Gastroesophageal sphincter (tissue), 4 donors: ENCODE data around the gene HECTD4. TPM values are rescaled to one million over a fixed set of nuclear protein-coding genes. Genes with fewer than 3 reads are reported as not detected.

Experiments used
- ATAC-seq: fragments of 150-250 bp; one replicate; pipeline ENCODE4 v1.9.1; 2016; ENCODE audit warnings: mild to moderate bottlenecking, moderate library complexity
- H3K27ac ChIP-seq, 4 donors: fragments of 200-600 bp; sonication (generic) in 3 of 4; 1 replicate in 3 of 4; 2 replicates in 1 of 4; pipeline ENCODE4 v1.5.1; 2016 to 2019
- H3K27me3 ChIP-seq: fragments of 200-600 bp; sonication (generic); one replicate; pipeline ENCODE4 v1.5.1; 2019
- H3K36me3 ChIP-seq, 2 donors: fragments of 200-600 bp; sonication (generic); one replicate each; pipeline ENCODE4 v1.5.1; 2019; ENCODE audit warnings: control low read depth in 1 of 2
- H3K4me1 ChIP-seq, 3 donors: fragments of 200-600 bp; sonication (generic); 1 replicate in 2 of 3; 2 replicates in 1 of 3; pipeline ENCODE4 v1.5.1; 2016 to 2019; ENCODE audit warnings: control low read depth in 2 of 3
- H3K4me3 ChIP-seq, 2 donors: fragments of 200-600 bp; sonication (generic); one replicate each; pipeline ENCODE4 v1.5.1; 2019; ENCODE audit warnings: mild to moderate bottlenecking in 1 of 2, moderate library complexity in 1 of 2
- H3K9me3 ChIP-seq, 3 donors: fragments of 200-600 bp; sonication (generic); one replicate each; pipeline ENCODE4 v1.5.1; 2017 to 2019; ENCODE audit warnings: control low read depth in 2 of 3
- EP300 ChIP-seq: sonication (generic); formaldehyde crosslinking; IDR thresholded peaks from one replicate; pipeline ENCODE4 v1.6.1; 2017; ENCODE audit warnings: antibody characterized with exemption, mild to moderate bottlenecking
- POLR2A ChIP-seq, 2 donors: fragments of 450-650 bp; IDR thresholded peaks; one replicate each; pipeline ENCODE4 v1.6.1; 2017; ENCODE audit warnings: antibody characterized with exemption in 2 of 2, mild to moderate bottlenecking in 2 of 2, moderate library complexity in 1 of 2
- POLR2AphosphoS5 ChIP-seq: sonication (generic); formaldehyde crosslinking; IDR thresholded peaks from one replicate; pipeline ENCODE4 v1.6.1; 2017; ENCODE audit warnings: antibody characterized with exemption
- WGBS, 2 donors: methylation state at CpG; one replicate each; pipeline ENCODE4 v1.1.5; 2018; ENCODE audit warnings: low coverage in 1 of 2; 5-methylcytosine and 5-hydroxymethylcytosine counted together
- total RNA-seq, 4 donors: library from RNA; depleted of rRNA; stranded (reverse); fragments of >200 nt; gene quantifications; one replicate each; pipeline ENCODE4 v1.1.0, GENCODE V29; 2016
- TF ChIP-seq, protein P1 (sequence below), 4 experiments: fragments of 200-600 bp in 2 of 4; fragments of 450-650 bp in 2 of 4; sonication (generic) in 1 of 4; IDR thresholded peaks; one replicate each; pipeline ENCODE4 v1.5.1; 2017 to 2019; ENCODE audit warnings: antibody characterized with exemption in 4 of 4, mild to moderate bottlenecking in 2 of 4, moderate library complexity in 2 of 4

The HECTD4 gene
- total RNA-seq, 4 donors from 2014 or later, result 23.1 to 56.8 (median 42.3) TPM

GRCh38 chr12:112166051-112167015, 215.9 kb downstream of the HECTD4 start:
- no peak overlapping the region for H3K27ac ChIP-seq
- H3K36me3 ChIP-seq, result peaks cover 0 to 89% of the 10 kb centered on the region in 2 donors
- no peaks in the 10 kb centered on the region for H3K4me1 ChIP-seq
- no peaks in the 10 kb centered on the region for H3K27me3 ChIP-seq
- TF ChIP-seq POLR2AphosphoS5 (no peak), POLR2A (IDR thresholded peaks at IDR 0.05) (no peak), EP300 (no peak)
- TF ChIP-seq, protein P1, sequence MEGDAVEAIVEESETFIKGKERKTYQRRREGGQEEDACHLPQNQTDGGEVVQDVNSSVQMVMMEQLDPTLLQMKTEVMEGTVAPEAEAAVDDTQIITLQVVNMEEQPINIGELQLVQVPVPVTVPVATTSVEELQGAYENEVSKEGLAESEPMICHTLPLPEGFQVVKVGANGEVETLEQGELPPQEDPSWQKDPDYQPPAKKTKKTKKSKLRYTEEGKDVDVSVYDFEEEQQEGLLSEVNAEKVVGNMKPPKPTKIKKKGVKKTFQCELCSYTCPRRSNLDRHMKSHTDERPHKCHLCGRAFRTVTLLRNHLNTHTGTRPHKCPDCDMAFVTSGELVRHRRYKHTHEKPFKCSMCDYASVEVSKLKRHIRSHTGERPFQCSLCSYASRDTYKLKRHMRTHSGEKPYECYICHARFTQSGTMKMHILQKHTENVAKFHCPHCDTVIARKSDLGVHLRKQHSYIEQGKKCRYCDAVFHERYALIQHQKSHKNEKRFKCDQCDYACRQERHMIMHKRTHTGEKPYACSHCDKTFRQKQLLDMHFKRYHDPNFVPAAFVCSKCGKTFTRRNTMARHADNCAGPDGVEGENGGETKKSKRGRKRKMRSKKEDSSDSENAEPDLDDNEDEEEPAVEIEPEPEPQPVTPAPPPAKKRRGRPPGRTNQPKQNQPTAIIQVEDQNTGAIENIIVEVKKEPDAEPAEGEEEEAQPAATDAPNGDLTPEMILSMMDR (IDR thresholded peaks at IDR 0.05), result no peak
- no peak for ATAC-seq
- no peak overlapping the region for H3K4me3 ChIP-seq
- no peaks in the 10 kb centered on the region for H3K9me3 ChIP-seq
- no CpG with 5 or more reads among the region's 26 CpGs for WGBS, 2 donors

GRCh38 chr12:112165624-112166023, 216.6 kb downstream of the HECTD4 start:
- ATAC-seq, result no peak
- Histone ChIP-seq H3K36me3 (peaks cover 0 to 89% of the 10 kb centered on the region in 2 donors), H3K4me1 (no peaks in the 10 kb centered on the region), H3K27ac (no peak overlapping the region), H3K4me3 (no peak overlapping the region), H3K27me3 (no peaks in the 10 kb centered on the region), H3K9me3 (no peaks in the 10 kb centered on the region)
- TF ChIP-seq EP300, result no peak
- no peak for TF ChIP-seq POLR2A (IDR thresholded peaks at IDR 0.05)
- no peak for TF ChIP-seq POLR2AphosphoS5
- TF ChIP-seq, protein P1 (IDR thresholded peaks at IDR 0.05), result no peak
- WGBS, 2 donors, result 87% methylated on average over 3 of the region's 13 CpGs; no CpG with 5 or more reads in 1 of the 2 donors

DNA sequence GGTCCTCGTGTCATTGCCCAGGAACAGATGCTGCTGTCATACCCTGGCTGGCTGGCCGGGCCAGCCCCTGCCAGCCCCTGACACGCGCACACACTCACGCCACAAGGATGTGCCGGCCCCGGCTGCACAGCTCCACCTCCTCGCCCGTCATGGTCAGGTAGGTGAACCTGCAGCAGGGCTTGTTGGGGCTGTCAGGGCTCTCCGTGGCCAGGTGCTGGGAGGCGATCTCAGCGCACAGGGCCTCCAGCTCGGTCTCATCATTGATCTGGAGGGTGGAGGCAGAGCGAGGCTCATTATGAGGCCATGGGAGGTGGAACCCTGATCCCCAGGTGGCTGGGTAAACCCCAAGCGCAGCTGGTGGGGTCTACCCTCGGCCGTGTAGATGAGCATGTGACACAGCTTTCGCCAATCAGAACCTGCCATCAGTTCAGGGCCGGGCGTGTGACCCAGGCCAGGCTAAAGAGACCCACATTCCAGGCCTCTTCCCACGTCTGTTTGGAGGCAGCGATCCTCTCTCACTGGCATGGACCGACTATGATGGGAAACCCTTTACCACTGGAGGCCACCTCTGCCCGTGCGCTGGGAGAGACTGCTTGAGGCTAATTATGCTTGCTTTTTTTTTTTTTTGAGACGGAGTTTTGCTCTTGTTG, 218.1 kb downstream of the HECTD4 start:
- 93% methylated on average over 3 to 5 of the region's 26 CpGs for WGBS, 2 donors
- no peaks in the 10 kb centered on the region for H3K4me1 ChIP-seq
- no peak for ATAC-seq
- H3K9me3 ChIP-seq, result peaks cover 0 to 1% (median 0%) of the 10 kb centered on the region in 3 donors
- TF ChIP-seq POLR2AphosphoS5 (no peak), EP300 (no peak), POLR2A (IDR thresholded peaks at IDR 0.05) (no peak)
- TF ChIP-seq, protein P1 (IDR thresholded peaks at IDR 0.05), result no peak
- H3K36me3 ChIP-seq, result peaks cover 0 to 89% of the 10 kb centered on the region in 2 donors
- no peaks in the 10 kb centered on the region for H3K27me3 ChIP-seq
- H3K4me3 ChIP-seq, result no peak overlapping the region
- no peak overlapping the region for H3K27ac ChIP-seq

DNA sequence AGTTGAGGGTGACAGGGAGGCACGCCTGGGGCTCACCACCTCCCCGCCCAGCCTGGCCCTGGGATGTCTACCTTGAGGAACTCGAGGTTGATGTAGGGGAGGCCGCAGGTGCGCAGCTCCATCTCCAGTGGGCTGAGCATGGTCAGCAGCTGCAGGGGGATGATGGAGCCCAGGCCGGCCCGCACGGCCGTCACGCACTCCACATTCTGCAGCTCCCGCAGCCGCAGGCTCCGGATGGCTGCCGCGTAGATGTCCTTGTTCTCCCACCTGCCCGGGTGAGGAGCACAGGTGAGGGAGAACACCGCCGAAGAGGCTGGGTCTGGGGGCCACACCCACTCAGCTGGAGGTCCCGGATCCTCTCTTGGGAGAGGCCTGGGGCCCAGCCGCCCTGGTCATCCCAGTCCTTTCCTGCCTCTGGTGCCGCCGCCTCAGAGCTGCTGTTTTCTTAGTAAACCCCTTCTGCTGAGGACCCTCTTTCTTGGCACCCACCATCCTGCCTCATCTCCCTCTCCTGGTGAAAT, 218.7 kb downstream of the HECTD4 start:
- WGBS, 2 donors, result 60% methylated on average over 2 of the region's 22 CpGs; no CpG with 5 or more reads in 1 of the 2 donors
- peaks cover 0 to 7% (median 0%) of the 10 kb centered on the region in 3 donors for H3K9me3 ChIP-seq
- no peak overlapping the region for H3K4me3 ChIP-seq
- ATAC-seq, result no peak
- TF ChIP-seq POLR2AphosphoS5, result no peak
- no peak overlapping the region for H3K27ac ChIP-seq
- H3K4me1 ChIP-seq, result no peaks in the 10 kb centered on the region
- no peaks in the 10 kb centered on the region for H3K27me3 ChIP-seq
- peaks cover 0 to 89% of the 10 kb centered on the region in 2 donors for H3K36me3 ChIP-seq

DNA sequence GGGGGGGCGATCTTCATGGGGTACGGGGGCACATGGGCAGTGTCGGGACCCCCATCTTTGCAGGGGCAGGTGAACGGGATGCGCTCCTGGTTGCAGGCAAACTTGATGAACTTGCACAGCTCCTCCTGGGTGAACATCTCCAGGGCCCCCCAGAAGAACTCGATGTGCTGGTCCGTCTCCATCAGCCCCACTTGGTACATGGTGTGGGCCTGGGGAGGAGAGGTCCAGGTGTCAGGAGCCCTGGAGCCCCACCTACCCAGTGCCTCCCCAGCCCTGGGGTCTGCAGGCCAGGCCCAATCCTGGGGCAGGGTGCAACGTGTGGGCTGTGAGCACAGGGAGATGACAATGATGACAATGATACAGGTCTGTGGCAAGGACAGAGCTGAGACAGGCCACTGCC, 219.2 kb downstream of the HECTD4 start:
- no peak overlapping the region for H3K4me3 ChIP-seq
- H3K27ac ChIP-seq, result no peak overlapping the region
- peaks cover 0 to 10% (median 0%) of the 10 kb centered on the region in 3 donors for H3K9me3 ChIP-seq
- no peaks in the 10 kb centered on the region for H3K4me1 ChIP-seq
- ATAC-seq, result no peak
- H3K27me3 ChIP-seq, result no peaks in the 10 kb centered on the region
- peaks cover 0 to 89% of the 10 kb centered on the region in 2 donors for H3K36me3 ChIP-seq
- WGBS, 2 donors, result no CpG with 5 or more reads among the region's 8 CpGs
- TF ChIP-seq POLR2AphosphoS5 (no peak), EP300 (no peak), POLR2A (IDR thresholded peaks at IDR 0.05) (no peak)
- TF ChIP-seq, protein P1 (IDR thresholded peaks at IDR 0.05), result no peak
